GM08714 (cell line): ENCODE measurements around the gene TMEM215.

Source experiments
- H3K4me3 ChIP-seq: fragments of 200-500 bp; sonication (Bioruptor generic); 2 replicates; pipeline ENCODE4 v1.5.1; 2014; ENCODE audit warnings: mild to moderate bottlenecking, low read length, inconsistent platforms
- ZNF274 ChIP-seq: IDR thresholded peaks from 2 replicates; pipeline ENCODE4 v1.6.1; 2012; ENCODE audit warnings: mild to moderate bottlenecking, low read depth, low read length

TMEM215 gene

DNA sequence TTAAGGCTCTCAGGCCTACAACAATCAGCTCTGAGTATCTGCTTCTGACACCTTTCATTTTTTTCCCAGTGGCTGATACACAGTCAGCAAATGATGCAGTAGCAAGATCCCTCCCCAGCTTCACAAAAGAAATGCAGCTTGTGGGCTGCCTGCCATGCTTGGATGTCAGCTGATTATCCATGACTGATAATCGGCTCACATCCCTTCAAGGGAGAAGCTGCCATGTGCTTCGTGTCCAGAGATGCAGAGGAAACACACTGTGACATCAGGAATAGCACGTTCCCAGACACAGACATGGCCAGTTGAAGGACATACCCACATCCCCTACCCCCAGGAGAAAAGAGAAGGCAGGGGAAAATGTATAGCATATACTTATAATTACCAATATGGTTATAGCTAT is 27.9 kb downstream of the TMEM215 start:
- H3K4me3 ChIP-seq = no peak overlapping the region
- no peak for TF ChIP-seq ZNF274

DNA sequence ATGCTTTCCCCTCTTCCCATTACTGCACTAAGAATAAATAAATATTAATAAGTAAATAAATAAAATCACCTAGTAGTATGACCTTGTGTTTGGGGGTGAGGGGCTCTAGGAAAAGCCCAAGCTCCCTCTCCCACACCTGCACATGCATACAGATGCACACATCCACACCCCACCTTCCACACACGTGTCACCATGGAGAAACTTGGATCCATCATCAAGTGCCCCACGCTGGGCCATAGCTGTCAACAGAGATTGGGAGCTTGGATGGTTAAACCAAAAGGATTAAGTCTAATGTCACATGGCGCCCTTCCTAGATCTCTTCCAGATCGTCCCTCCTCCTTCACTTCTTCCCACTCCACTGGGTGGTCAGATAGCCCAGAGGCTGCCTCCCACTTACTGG is 37.0 kb downstream of the TMEM215 start:
- no peak overlapping the region for H3K4me3 ChIP-seq
- no peak for TF ChIP-seq ZNF274

- TF ChIP-seq ZNF274 = no peak
- H3K4me3 ChIP-seq = no peak overlapping the region
Observed at GRCh38 chr9:32823101-32823500, 39.8 kb downstream of the TMEM215 start.

- TF ChIP-seq ZNF274 = no peak
- no peak overlapping the region for H3K4me3 ChIP-seq
Observed at GRCh38 chr9:32823551-32823950, 40.2 kb downstream of the TMEM215 start.

GRCh38 chr9:32825203-32825602 is 41.9 kb downstream of the TMEM215 start:
- H3K4me3 ChIP-seq = no peak overlapping the region
- no peak for TF ChIP-seq ZNF274

- no peak for TF ChIP-seq ZNF274
Observed at GRCh38 chr9:32828861-32829260, 45.5 kb downstream of the TMEM215 start.

DNA sequence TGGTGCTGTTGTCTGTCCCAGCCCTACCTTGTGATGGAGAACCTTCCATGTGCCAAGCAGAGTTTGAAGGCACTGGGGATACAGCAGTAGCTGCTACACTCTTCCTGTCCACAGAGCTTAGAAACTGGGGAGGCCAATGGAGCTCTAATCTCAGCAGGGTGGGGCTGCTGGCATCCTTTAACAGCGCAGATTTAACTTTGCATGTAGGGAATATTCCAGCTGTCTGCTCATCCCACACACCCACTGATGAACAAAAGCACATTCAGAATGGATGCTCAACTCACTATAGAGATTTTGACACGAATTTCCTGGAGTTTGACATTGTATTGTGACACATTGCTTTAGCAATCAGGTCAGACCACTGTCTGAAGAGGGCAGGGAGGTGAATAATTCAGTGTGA is 49.0 kb downstream of the TMEM215 start:
- no peak for TF ChIP-seq ZNF274
- no peak overlapping the region for H3K4me3 ChIP-seq

More at GRCh38 chr9:32828861-32829260, 45.5 kb downstream of the TMEM215 start:
- no peak overlapping the region for H3K4me3 ChIP-seq
